Activated naive CD4-positive, alpha-beta T cell (primary cell): ENCODE measurements around the gene MPZL3.

Source experiments
- DNase-seq, 4 experiments: peaks; one replicate each; lab custom pipeline; 2025; lab: John Stamatoyannopoulos, UW

The MPZL3 gene

GRCh38 chr11:118232659-118233058 lies 19.5 kb downstream of the MPZL3 start:
- no peak for DNase-seq

GRCh38 chr11:118231461-118231860 lies 20.7 kb downstream of the MPZL3 start:
- DNase-seq: no peak

GRCh38 chr11:118230088-118230487 lies 22.1 kb downstream of the MPZL3 start:
- DNase-seq: no peak

DNA sequence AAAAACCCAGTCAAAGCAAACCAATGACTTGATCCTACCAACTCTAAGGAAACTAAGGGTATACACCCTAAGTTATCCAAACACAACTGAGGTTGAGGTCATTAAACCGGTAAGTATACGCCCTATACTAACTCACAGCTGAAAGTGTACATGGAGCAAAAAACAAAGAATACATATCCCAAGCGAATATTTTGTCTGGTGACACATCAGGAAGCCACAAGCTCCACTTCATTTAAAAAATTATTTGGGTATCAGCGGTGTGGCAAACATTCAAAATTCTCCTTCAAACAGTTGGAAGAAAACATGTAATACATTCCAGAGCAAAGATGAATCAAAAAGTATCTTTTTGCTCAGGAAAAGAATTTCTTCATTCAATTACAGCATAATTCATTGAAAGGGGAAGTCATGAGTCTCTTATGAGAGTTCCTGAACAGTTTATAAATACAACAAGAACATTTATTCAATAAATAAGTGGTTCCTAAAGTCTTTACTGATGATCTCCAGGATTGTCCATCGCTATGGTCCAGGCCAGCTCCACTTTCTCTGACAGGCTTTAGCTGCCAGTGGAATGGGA lies 22.8 kb downstream of the MPZL3 start:
- DNase-seq: no peak

DNA sequence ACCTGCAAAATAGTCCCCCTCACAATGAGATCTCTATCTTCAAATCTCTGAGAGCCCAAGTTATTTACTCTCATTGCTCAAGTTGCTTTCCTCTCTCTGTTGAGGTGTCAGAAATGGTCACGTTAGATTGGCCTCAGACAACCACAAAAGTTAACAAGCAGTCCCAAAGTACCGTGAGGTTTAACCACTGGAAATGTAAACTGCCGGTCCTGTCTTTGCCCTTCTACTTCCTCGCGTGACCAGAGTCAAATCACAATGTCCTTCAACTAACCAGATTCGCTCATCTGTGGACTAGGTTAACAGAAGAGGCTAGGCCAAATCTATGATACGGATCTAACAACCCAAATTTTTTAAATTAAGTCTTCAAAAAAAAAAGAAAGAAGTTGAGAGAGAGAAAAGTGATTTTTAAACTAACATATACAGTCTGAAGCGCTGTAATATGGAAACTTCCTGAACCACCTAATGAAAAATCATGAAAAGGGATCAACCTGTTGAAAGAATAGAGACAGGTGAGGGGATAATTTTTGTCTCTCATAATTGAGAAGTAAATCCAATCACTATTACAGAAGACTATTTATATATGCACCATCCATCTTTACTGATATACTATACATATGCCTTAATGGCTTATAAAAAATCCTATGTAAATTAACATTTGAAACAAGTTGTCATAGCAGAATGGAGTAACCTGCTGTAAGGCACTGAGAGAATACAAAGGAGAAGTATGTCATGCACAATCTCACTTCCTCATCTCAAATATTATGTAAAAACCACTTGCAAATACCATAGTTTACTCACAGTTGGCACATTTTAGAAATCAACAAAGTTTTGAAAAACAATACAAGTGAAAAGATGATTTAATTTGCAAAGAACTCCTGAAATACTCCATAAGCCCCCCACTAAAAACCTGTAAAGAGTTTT lies 24.0 kb downstream of the MPZL3 start:
- no peak for DNase-seq

- no peak for DNase-seq
Observed at GRCh38 chr11:118226781-118227180, 25.4 kb downstream of the MPZL3 start.

GRCh38 chr11:118226296-118226695 lies 25.9 kb downstream of the MPZL3 start:
- no peak for DNase-seq

DNA sequence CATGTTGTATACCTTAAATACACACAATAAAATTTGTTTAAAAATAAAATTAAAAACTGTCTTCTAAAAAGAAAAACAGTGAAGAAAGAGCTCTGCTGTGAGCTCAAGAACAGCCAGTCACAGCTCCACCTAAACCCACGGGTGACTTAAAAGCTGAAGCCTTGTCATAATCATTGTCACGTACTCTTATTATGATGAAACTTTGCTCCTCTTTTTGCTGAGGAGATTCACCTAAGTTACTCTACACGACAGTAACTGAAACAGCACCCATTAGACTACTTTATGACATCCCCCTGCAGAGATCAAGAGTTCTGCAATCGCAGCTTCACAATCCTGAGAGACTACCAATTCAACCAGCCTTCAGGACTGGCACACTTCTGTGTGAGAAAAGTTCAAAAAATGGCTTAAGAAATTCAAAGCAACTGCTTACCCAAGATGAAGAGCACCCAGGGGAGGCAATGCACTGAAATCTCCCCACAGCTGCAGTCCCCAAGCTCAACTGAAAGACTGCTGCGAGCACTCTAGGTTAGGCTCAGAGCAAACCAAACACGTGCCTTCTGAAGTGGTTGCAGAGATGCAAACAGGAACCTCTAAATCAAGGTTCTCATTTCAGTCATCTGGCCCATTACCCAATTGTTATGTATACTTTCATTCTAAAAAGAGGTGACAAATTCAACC lies 27.5 kb downstream of the MPZL3 start, which contains the start of gene JAML:
Gene JAML (minus strand): TSS at position 501 of the 678 bp plus-strand sequence. CDS start 10,145 bp downstream, outside the sequence.
- DNase-seq: peak; percentile 11 to 46 (median 32)

GRCh38 chr11:118223992-118224391 lies 28.2 kb downstream of the MPZL3 start:
- DNase-seq: no peak

- DNase-seq: no peak
Observed at GRCh38 chr11:118223570-118223969, 28.6 kb downstream of the MPZL3 start.

DNA sequence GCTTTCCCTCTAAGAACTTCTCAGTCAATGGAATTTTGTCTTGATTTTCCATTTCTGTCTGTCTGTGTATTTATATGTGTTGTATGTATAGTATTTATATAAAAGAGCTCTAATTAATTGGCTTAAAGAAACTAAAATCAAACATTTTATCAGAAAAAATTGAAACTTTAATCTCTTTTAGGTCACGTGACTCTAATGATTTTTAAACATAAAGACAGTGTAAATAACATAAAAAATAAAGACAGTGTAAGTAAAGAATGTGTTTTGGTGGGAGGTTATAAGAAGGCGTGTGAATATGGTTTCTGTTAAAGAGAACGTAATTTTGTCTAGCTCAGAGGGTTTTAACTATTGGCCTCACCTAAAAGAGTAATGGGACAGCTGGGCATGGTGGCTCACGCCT lies 29.7 kb downstream of the MPZL3 start:
- DNase-seq: no peak

DNA sequence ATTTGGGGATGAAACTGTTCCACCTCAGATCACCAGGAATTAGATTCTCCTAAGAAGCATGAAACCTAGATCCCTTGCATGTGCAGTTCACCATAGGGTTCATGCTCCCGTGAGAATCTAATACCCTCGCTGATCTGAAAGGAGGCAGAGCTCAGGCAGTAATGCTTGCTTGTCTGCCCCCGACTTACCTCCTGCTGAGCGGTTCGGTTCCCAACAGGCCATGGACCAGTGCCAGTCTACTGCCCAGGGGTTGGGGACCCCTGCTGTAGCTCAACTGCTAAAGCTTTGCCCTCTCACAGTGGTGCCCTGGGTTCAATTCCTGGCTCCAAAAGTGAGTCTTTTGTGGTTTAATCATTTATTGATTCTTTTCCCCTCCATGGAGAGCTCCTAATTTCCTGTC lies 30.7 kb downstream of the MPZL3 start:
- no peak for DNase-seq

DNA sequence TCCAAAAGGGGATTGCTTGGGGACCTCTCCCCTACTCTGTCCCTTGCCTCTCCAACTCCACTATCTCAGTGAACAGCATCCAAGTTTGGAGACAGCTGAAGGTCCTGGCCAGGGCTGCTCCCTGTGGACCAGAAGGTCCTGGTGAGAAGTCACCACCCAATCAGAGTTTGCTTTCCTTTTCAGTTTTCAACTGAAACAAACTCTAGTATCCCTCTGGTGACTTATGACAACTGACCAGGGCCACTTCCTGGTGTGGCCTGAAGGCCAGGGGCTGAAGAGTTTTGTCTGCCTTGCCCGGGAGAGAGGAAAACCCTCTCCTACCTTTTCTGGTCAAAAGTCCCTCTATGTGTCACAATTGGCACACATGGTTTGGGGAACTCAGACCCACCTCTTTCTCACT lies 32.4 kb downstream of the MPZL3 start:
- DNase-seq: no peak

DNA sequence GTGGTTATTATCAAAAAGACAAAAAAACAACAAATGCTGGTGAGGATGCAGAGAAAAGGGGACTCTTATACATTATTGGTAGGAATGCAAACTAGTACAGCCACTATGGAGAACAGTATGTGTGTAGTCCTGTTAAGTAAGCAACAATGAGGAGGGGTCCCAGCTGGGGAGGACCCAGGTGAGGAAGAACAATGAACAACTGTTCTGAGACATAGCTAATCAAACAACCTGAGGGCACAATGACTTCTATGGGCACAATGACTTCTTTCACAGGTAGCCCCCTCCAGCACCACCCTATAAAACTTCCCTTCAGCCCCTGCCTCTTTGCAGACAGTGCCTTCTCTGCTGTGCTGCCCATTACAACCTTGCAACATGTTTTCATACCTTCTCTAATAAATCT lies 32.9 kb downstream of the MPZL3 start:
- DNase-seq: no peak

DNA sequence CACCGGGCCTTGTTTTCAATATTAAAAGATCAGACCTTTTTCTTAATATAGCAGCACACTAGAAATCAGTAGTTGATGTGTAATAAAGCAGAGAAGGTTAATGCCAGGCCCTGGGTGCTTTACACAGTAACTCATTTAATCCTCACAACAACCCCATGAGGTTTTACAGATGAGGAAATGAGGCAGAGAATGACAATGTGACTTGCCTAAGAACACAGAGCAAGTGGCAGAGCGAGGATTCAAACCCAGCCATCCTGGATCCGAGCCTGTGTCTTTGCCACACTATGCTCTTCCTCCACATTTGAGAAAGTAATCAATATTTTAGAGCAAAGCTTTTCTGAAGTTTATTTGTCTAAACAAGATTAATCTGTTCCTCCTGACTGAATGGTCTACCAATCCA lies 34.6 kb downstream of the MPZL3 start:
- DNase-seq: no peak

DNA sequence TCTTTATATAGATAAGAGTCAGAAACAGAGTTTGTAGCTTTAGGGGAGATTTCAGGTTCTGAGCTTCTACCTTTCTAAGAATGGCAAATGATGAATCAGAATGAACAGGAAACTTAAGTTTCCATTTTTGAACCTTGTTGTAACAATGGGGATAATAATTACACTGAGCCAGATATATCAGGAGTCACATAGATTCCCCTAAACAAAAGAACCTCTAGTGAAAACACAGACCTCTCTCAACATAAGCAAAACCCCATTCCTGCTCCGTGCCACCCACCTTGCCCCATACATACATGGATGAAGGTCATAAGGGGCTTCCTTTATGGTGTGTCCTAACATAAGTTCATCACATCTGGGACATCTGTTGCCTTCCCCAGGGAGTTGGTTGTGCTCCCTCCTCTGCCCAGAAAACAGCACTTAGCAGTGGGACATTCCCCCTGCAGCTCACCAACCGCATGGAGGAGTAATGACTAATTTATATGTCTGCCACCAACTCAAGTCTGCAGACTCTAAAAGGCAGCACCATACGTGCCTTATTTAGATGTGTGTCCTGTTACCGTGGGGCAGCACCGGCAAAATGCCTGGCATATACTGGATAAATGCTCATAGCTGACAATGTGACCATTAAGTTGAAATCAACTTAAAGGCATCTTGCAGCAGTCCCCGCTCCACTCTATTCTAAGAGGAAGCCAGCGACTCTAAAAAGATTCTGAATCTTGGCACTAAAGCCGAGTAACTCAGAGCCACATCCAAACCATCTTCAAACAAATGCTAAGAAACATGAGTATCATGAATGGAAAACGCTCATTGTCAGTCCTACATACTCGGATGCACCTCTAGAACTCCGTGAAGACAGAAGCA lies 35.3 kb downstream of the MPZL3 start:
- DNase-seq: no peak

GRCh38 chr11:118215765-118216164 lies 36.4 kb downstream of the MPZL3 start:
- DNase-seq: no peak

DNA sequence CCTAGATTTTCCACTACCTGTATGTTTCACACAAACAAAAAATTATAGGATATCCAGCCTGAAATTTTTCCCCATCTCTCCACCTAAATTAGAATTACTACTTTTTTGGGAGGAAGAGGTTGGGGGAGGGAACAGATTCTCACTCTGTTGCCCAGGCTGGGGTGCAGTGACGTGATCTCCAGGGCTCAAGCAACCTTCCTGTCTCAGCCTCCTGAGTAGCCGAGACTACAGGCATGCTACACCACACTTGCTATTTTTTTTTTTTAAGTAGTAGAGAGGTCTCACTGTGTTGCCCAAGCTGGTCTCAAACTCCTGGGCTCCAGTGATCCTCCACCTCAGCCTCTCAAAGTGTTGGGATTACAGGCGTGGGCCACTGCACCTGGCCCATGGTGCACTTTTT lies 36.9 kb downstream of the MPZL3 start:
- no peak for DNase-seq

- no peak for DNase-seq
Observed at GRCh38 chr11:118214210-118214914, 37.8 kb downstream of the MPZL3 start.

DNA sequence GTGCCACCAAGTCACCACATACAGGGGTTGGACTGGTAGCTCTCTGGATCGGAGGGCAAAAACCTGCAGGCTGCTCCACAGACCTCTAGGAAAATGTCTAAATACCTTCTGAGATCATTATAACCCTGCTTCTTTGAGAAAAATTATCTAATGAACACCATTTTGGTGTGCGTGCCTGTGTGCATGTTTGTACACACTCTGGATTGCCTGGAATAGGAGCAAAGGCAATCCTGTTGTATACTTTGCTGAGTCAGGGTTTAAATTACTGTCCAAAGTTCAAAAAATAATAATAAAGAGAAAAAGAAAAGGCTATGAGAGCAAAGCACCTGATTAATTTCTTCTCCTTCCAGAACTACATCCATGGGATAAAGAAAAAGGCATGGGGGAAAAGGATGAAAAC lies 38.4 kb downstream of the MPZL3 start:
- DNase-seq: no peak

- DNase-seq: no peak
Observed at GRCh38 chr11:118213201-118213600, 39.0 kb downstream of the MPZL3 start.
